ENCODE measurements around the gene KRT15.

DNA sequence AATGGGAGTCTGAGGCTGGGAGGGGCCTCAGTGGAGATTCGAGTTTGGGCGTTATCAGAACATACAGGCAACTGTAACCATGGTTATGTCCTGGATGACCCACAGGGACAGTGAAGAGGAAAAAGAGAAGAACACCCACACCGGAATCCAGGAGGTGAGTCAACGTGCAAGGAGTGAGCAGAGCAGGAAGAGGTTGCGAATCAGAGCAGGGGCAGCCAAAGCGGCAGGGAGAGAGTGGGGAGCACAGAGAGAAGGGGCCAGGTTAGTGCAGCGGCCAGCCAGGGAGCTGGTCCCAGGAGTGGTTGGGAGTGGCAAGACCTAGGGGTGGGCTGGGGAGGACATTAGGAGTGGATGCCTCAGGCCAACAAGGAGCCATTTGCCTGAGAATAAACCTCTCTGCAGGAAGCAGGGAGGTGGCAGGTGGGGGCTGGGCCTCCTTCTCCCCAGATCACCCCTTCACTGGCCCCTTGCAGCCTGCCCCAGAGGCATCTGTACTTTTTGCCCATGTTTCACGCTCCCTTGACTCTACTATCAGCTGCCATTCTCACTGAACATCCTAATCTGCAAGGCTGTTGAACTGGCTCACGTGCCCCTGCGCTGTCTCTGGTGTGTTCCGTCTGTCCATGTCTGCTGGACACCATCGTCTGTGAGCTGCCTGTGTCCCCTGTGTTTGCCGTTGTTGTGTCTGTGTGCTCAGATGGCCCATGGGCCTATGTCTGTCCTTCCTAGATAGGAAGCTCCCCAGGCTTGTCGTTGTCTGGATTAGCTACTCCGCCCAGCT, 18.4 kb downstream of the KRT15 start:
- TF ChIP-seq, protein P1, sequence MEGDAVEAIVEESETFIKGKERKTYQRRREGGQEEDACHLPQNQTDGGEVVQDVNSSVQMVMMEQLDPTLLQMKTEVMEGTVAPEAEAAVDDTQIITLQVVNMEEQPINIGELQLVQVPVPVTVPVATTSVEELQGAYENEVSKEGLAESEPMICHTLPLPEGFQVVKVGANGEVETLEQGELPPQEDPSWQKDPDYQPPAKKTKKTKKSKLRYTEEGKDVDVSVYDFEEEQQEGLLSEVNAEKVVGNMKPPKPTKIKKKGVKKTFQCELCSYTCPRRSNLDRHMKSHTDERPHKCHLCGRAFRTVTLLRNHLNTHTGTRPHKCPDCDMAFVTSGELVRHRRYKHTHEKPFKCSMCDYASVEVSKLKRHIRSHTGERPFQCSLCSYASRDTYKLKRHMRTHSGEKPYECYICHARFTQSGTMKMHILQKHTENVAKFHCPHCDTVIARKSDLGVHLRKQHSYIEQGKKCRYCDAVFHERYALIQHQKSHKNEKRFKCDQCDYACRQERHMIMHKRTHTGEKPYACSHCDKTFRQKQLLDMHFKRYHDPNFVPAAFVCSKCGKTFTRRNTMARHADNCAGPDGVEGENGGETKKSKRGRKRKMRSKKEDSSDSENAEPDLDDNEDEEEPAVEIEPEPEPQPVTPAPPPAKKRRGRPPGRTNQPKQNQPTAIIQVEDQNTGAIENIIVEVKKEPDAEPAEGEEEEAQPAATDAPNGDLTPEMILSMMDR (IDR thresholded peaks at IDR 0.05), result no peak
- TF ChIP-seq, protein P2, sequence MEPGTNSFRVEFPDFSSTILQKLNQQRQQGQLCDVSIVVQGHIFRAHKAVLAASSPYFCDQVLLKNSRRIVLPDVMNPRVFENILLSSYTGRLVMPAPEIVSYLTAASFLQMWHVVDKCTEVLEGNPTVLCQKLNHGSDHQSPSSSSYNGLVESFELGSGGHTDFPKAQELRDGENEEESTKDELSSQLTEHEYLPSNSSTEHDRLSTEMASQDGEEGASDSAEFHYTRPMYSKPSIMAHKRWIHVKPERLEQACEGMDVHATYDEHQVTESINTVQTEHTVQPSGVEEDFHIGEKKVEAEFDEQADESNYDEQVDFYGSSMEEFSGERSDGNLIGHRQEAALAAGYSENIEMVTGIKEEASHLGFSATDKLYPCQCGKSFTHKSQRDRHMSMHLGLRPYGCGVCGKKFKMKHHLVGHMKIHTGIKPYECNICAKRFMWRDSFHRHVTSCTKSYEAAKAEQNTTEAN (CRISPR knock-in tag; IDR thresholded peaks at IDR 0.05), result no peak
- TF ChIP-seq SP1 (CRISPR knock-in tag; conservative IDR thresholded peaks at IDR 0.05), result no peak
- no peak for TF ChIP-seq ETV6 (CRISPR knock-in tag; IDR thresholded peaks at IDR 0.05)
- TF ChIP-seq ZBTB21 (CRISPR knock-in tag; IDR thresholded peaks at IDR 0.05; ENCODE audit: borderline replicate concordance), result no peak
- TF ChIP-seq, protein P3, sequence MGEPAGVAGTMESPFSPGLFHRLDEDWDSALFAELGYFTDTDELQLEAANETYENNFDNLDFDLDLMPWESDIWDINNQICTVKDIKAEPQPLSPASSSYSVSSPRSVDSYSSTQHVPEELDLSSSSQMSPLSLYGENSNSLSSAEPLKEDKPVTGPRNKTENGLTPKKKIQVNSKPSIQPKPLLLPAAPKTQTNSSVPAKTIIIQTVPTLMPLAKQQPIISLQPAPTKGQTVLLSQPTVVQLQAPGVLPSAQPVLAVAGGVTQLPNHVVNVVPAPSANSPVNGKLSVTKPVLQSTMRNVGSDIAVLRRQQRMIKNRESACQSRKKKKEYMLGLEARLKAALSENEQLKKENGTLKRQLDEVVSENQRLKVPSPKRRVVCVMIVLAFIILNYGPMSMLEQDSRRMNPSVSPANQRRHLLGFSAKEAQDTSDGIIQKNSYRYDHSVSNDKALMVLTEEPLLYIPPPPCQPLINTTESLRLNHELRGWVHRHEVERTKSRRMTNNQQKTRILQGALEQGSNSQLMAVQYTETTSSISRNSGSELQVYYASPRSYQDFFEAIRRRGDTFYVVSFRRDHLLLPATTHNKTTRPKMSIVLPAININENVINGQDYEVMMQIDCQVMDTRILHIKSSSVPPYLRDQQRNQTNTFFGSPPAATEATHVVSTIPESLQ (CRISPR knock-in tag; IDR thresholded peaks at IDR 0.05), result no peak
- no peak for TF ChIP-seq GABPB1 (CRISPR knock-in tag; IDR thresholded peaks at IDR 0.05)

Measured in WTC11 (cell line).